Naive B cell (primary cell): ENCODE measurements around the gene SYNE2. TPM values are rescaled to one million over a fixed set of nuclear protein-coding genes. Genes with fewer than 3 reads are reported as not detected.

ENCODE experiments used
- ATAC-seq, 2 donors: fragments of 150-1000 bp; cut with Tn5 transposase; 2 replicates each; pipeline ENCODE4 v1.10.0; 2021; ENCODE audit warnings: low read depth in 2 of 2, mild to moderate bottlenecking in 2 of 2, moderate library complexity in 2 of 2
- DNase-seq: peaks from one replicate; pipeline ENCODE4 v3.0.0; 2022
- H3K27ac Mint-ChIP-seq, 6 donors: one replicate each; pipeline ENCODE4 v1.8.0; 2020 to 2022; ENCODE audit warnings: mild to moderate bottlenecking in 6 of 6, mixed read lengths in 6 of 6, moderate library complexity in 5 of 6, inconsistent platforms in 2 of 6
- H3K27me3 Mint-ChIP-seq, 3 donors: one replicate each; pipeline ENCODE4 v1.8.0; 2021 to 2022; ENCODE audit warnings: mixed read lengths in 3 of 3, mild to moderate bottlenecking in 1 of 3
- H3K36me3 Mint-ChIP-seq, 2 donors: one replicate each; pipeline ENCODE4 v1.8.0; 2020 to 2022; ENCODE audit warnings: mixed read lengths in 2 of 2, inconsistent platforms in 1 of 2, mild to moderate bottlenecking in 1 of 2
- H3K4me1 Mint-ChIP-seq, 3 donors: one replicate each; pipeline ENCODE4 v1.8.0; 2020 to 2022; ENCODE audit warnings: mixed read lengths in 3 of 3, inconsistent platforms in 1 of 3, mild to moderate bottlenecking in 1 of 3, moderate library complexity in 1 of 3
- H3K4me3 Mint-ChIP-seq, 8 donors: one replicate each; pipeline ENCODE4 v1.8.0; 2020 to 2022; ENCODE audit warnings: mild to moderate bottlenecking in 8 of 8, mixed read lengths in 8 of 8, moderate library complexity in 8 of 8, inconsistent platforms in 2 of 8
- H3K9me3 Mint-ChIP-seq, 7 donors: one replicate each; pipeline ENCODE4 v1.8.0; 2020 to 2022; ENCODE audit warnings: mixed read lengths in 7 of 7, mild to moderate bottlenecking in 5 of 7, inconsistent platforms in 2 of 7, moderate library complexity in 1 of 7
- polyA plus RNA-seq, 6 donors: library from polyadenylated mRNA; unstranded; fragments of 300-500 nt; fragmentation: Illumina TruSeq; gene quantifications; one replicate each; pipeline ENCODE4 v1.2.3, GENCODE V29; 2021; ENCODE audit warnings: low read depth in 6 of 6

The SYNE2 gene
- polyA plus RNA-seq, 6 donors from 2014 or later, result 12.0 to 24.8 (median 19.0) TPM

DNA sequence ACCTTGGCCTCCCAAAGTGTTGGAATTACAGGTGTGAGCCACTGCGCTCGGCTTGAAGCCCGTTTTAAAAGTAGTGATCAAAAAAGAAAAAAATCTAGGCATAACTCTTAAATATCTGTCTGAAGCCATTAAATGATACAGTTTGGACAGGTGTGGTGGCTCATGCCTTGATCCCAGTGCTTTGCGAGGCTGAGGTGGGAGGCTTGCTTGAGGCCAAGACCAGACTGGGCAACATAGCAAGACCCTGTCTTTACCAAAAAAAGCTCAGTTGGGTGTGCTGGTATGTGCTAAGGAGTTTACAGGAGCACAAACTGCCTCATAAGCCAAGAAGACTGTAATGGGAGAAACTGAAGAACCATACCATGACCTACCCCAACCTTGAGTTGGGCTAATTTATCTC lies 26.0 kb downstream of the SYNE2 start:
- H3K27ac Mint-ChIP-seq, result no peak overlapping the region
- H3K4me3 Mint-ChIP-seq, result no peak overlapping the region
- peaks cover 16 to 29% (median 18%) of the 10 kb centered on the region in 3 donors for H3K4me1 Mint-ChIP-seq
- DNase-seq (no peak), ATAC-seq (no peak)
- H3K36me3 Mint-ChIP-seq, result no peaks in the 10 kb centered on the region
- no peaks in the 10 kb centered on the region for H3K9me3 Mint-ChIP-seq
- H3K27me3 Mint-ChIP-seq, result no peaks in the 10 kb centered on the region

DNA sequence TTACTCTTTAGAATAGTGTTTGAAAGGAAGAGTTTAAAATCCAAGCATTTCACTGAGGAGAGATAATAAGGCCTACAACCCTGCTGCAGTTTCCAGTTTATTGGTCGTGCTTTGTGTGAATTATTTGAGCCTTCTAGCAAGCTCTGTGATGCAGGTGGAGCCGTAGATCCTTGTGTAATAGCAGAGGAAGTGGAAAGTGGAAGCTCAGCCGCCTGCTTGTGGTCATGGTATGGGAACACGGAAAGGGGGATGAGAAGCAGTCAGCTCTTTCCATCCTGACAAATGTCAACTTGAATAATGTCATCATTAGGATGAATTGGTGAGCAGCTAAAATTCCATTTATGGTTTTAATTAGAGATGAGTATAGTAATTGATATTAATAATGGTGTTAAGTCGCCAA lies 29.1 kb downstream of the SYNE2 start:
- Mint-ChIP-seq H3K9me3 (no peaks in the 10 kb centered on the region), H3K4me3 (no peak overlapping the region), H3K27me3 (no peaks in the 10 kb centered on the region), H3K4me1 (peaks cover 9 to 19% (median 10%) of the 10 kb centered on the region in 3 donors), H3K36me3 (no peaks in the 10 kb centered on the region), H3K27ac (peak overlapping the region in 1 of 6 donors; percentile 6)
- DNase-seq (no peak), ATAC-seq (no peak)

DNA sequence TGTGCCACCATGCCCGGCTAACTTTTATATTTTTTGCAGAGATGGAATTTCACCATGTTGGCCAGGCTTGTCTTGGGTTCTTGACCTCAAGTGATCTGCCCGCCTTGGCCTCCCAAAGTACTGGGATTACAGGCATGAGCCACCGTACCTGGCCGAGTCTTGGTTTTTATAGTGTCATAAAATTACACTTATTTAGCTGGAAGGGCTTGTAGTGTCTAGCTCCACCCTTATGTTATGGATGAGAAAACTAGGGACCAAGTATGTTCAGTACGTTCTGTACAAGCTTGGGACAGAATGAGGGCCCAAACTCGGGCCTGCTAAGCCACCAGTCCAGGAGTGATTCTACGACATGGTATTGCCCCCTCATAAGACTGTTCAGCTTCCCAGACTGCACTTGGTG lies 35.1 kb downstream of the SYNE2 start:
- Mint-ChIP-seq H3K36me3 (no peaks in the 10 kb centered on the region), H3K4me1 (peaks cover 0 to 5% (median 0%) of the 10 kb centered on the region in 3 donors), H3K9me3 (no peaks in the 10 kb centered on the region), H3K27me3 (no peaks in the 10 kb centered on the region), H3K4me3 (no peak overlapping the region), H3K27ac (no peak overlapping the region)
- DNase-seq, result no peak
- ATAC-seq, result no peak

DNA sequence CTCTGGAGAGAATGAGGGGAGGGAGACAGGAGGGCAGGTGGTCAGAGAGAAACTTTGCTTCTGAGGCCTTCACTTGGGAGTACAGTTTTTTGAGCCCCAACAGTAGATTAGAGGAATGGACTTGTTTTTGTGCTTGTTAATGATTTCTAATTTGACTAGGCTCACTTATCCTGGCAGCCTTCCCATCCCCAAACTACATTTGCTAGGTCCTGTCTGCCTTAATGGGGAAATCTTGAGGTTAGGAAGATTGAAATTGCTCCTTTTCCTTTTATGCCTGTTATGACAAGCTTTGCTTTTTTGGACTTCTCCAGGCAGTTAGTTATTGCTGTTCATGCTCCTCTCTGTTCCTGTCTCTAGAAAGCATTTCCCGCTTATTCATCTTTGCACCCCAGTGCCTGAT lies 37.7 kb downstream of the SYNE2 start:
- no peaks in the 10 kb centered on the region for H3K9me3 Mint-ChIP-seq
- no peaks in the 10 kb centered on the region for H3K36me3 Mint-ChIP-seq
- H3K4me1 Mint-ChIP-seq, result peaks cover 0 to 5% (median 0%) of the 10 kb centered on the region in 3 donors
- peak overlapping the region in 2 of 6 donors; percentile 15 to 41 for H3K27ac Mint-ChIP-seq
- ATAC-seq, result no peak
- DNase-seq, result no peak
- no peaks in the 10 kb centered on the region for H3K27me3 Mint-ChIP-seq
- H3K4me3 Mint-ChIP-seq, result no peak overlapping the region

DNA sequence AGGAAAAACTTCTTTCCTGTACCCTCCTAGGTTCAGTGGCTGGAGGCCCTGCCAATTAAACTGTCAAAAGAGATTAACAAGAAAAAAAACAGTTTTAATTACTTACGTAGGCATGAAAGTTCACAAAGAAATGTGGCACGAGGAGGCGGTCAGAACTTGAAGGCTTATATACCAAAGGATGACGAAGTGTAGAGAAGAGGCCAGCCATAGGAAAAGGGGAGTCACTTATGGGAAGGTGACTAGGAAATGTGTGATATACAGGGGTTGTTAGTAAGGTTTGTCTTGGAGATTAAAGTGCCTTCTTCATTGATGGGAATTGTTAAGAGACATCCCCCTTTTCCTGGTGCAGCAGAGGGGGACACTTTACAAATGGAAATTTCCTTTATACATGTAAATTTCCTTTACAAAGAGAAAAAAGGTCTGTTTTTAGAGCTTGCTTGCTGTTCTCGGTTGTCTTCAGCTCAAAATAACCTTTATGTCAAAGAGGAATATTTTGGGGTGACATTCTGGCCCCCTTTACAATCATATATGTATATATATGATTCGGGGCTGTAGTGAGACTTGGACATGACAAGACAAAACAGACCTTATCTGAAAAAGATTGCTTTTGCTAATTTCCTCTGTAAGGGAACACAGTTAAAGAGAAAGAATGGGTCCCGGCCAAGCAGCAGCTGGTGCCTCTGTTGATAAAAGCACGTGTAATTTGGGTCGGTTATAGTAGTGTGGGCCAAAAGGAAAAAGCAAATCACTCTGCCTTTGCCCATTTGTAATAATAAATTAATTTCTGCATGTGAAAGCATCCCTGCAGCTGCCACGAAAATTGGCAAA lies 38.6 kb downstream of the SYNE2 start:
- DNase-seq (no peak), ATAC-seq (no peak)
- Mint-ChIP-seq H3K27ac (peak overlapping the region in 1 of 6 donors; percentile 40), H3K4me3 (no peak overlapping the region), H3K36me3 (no peaks in the 10 kb centered on the region), H3K27me3 (no peaks in the 10 kb centered on the region), H3K9me3 (no peaks in the 10 kb centered on the region), H3K4me1 (no peaks in the 10 kb centered on the region)

DNA sequence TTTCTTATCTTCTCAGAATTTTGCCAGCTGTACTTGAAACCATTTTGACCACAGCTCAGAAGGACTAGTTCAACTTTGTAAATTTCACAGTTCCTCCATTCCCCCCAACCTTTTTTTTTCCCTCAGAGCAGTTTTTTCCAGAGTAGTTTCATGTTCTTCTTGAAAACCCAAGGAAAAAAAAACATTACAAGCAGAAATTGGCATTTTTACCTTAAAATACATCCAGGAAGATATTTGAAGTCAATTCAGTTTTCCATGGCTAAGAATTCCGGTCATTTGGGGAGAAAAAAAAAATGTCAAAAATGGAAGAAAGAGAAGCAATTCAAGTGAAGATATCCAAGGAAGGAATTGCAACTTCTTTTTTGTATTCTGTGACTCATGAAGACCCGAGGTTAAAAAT lies 39.5 kb downstream of the SYNE2 start:
- H3K4me1 Mint-ChIP-seq, result no peaks in the 10 kb centered on the region
- H3K27me3 Mint-ChIP-seq, result no peaks in the 10 kb centered on the region
- H3K27ac Mint-ChIP-seq, result no peak overlapping the region
- DNase-seq, result no peak
- H3K4me3 Mint-ChIP-seq, result no peak overlapping the region
- no peak for ATAC-seq
- H3K9me3 Mint-ChIP-seq, result no peaks in the 10 kb centered on the region
- no peaks in the 10 kb centered on the region for H3K36me3 Mint-ChIP-seq

DNA sequence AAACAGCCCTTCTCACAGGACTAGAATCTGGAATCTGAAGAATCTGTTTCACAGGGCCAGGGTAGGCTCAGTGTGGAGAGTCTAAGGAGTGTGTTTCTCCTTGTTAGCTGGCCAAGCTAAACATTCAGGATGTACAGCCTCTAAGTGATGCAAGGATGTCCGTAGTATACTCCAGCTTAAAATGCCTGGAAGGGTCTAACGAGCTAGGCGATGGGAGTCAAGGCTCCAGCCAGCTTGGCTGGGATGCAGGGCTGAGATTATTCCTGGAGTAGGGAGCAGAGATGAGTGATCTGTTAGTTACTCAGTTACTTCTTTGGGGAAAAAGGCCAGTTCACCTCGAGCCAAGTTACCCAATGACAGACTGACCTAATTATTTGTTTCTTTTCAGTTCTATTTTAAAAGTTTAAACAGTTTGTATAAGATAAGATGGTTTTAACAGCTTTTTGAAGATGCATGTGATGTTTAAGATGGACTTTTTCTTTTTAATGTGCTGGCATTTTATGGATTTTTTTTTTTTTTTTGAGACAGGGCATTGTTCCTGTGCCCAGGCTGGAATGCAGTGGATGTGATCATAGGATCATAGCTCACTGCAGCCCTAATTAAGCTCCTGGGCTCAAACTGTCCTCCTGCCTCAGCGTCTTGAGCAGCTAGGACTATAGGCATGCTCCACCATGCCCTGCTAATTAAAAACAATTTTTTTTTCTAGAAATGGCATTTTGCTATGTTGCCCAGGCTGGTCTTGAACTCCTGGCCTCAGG lies 41.1 kb downstream of the SYNE2 start:
- H3K27me3 Mint-ChIP-seq, result no peaks in the 10 kb centered on the region
- H3K4me3 Mint-ChIP-seq, result no peak overlapping the region

DNA sequence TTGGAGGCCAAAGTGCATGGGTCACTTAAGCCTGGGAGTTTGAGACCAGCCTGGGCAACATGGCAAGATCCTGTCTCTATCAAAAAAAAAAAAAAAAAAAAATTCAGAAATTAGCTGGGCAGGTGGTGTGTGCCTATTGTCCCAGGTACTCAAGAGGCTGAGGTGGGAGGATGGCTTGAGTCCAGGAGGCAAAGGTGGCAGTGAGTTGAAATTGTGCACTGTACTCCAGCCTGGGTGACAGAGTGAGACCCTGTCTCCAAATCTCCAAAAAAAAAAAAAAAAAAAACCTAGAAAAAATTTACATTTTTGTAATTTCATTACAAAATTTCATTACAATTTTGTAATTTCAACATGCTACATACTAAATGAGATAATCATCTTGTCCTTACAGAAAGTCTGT lies 42.7 kb downstream of the SYNE2 start:
- Mint-ChIP-seq H3K36me3 (no peaks in the 10 kb centered on the region), H3K4me1 (peaks cover 8 to 11% (median 8%) of the 10 kb centered on the region in 3 donors), H3K4me3 (no peak overlapping the region), H3K27ac (no peak overlapping the region), H3K9me3 (no peaks in the 10 kb centered on the region), H3K27me3 (no peaks in the 10 kb centered on the region)
- ATAC-seq, result no peak
- no peak for DNase-seq

More for the DNA sequence above, 41.1 kb downstream of the SYNE2 start:
- H3K27ac Mint-ChIP-seq, result peak overlapping the region in 1 of 6 donors; percentile 40
- H3K9me3 Mint-ChIP-seq, result no peaks in the 10 kb centered on the region
- DNase-seq, result no peak
- peaks cover 0 to 5% (median 0%) of the 10 kb centered on the region in 3 donors for H3K4me1 Mint-ChIP-seq
- no peak for ATAC-seq
- H3K36me3 Mint-ChIP-seq, result no peaks in the 10 kb centered on the region

DNA sequence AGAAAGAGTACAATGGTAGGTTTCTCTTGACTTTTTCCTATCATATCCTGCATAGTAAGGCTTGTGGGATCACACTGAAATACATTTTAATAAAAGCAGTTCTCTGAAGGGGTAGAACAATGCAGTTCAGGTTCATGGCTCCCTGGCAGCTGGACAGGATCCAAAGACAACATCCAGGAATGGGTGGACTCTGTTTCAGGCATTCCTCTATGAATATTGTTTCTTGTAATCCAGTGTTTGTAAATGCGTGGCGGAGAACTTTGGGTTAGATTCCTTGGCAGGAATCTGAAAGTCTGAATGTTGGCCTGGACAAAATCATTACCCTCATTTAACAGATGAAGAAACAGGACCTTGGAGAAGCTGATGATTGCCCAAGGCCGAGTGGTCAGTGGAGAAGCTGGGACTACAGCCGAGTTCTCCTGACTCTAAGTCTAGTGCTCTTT lies 43.5 kb downstream of the SYNE2 start:
- H3K27me3 Mint-ChIP-seq, result no peaks in the 10 kb centered on the region
- no peak for DNase-seq
- H3K9me3 Mint-ChIP-seq, result no peaks in the 10 kb centered on the region
- no peaks in the 10 kb centered on the region for H3K36me3 Mint-ChIP-seq
- no peak for ATAC-seq
- H3K4me1 Mint-ChIP-seq, result peaks cover 10 to 16% (median 13%) of the 10 kb centered on the region in 3 donors
- peak overlapping the region in 1 of 6 donors; percentile 18 for H3K27ac Mint-ChIP-seq
- no peak overlapping the region for H3K4me3 Mint-ChIP-seq

DNA sequence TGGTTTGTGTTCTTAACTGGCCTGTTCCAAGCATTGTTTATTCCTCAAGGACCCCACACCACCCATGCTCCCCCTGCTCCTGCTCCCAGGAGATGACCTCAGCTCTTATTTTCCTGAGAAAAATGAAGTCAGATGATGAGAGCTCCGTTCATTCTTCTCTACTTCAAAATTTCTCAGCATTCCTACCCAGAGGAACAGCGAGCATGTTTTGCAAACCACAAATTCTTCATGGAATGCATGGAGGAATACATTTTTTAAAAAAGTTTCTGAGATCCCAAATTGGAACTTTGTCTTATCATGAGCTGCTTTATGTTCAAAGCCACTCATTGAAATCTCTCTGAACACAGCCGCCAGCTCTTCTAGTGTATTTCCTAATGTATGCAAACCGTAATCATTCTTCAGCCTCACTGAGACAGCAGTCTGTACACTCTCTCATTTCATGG lies 44.9 kb downstream of the SYNE2 start:
- Mint-ChIP-seq H3K27ac (no peak overlapping the region), H3K4me3 (no peak overlapping the region)

DNA sequence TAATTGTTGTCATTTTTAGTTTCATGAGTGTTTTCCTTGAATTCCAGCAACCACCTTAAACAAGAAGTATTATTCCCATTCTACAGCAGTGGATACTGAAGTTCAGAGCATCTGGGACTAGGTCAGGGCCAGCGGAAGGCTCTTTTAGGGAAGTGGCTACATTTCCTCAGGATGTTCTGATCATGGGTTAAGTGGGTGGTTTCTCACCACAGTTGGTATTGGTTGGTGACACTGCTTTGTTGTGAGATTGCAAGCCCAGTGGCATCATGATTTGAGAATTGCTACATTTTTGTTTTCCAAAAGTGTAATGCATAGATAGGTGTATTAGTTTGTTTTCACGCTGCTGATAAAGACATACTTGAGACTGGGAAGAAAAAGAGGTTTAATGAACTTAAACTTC lies 47.1 kb downstream of the SYNE2 start:
- Mint-ChIP-seq H3K27ac (peak overlapping the region in 4 of 6 donors; percentile 6 to 71 (median 32)), H3K4me3 (no peak overlapping the region), H3K9me3 (peaks cover 0 to 1% (median 0%) of the 10 kb centered on the region in 7 donors), H3K36me3 (no peaks in the 10 kb centered on the region), H3K4me1 (peaks cover 10 to 24% (median 20%) of the 10 kb centered on the region in 3 donors), H3K27me3 (no peaks in the 10 kb centered on the region)
- DNase-seq (no peak), ATAC-seq (peak; percentile 53 to 61)

More for the DNA sequence above, 44.9 kb downstream of the SYNE2 start:
- Mint-ChIP-seq H3K4me1 (peaks cover 10 to 20% (median 20%) of the 10 kb centered on the region in 3 donors), H3K9me3 (peaks cover 0 to 1% (median 0%) of the 10 kb centered on the region in 7 donors), H3K36me3 (no peaks in the 10 kb centered on the region), H3K27me3 (no peaks in the 10 kb centered on the region)
- ATAC-seq (no peak), DNase-seq (no peak)

DNA sequence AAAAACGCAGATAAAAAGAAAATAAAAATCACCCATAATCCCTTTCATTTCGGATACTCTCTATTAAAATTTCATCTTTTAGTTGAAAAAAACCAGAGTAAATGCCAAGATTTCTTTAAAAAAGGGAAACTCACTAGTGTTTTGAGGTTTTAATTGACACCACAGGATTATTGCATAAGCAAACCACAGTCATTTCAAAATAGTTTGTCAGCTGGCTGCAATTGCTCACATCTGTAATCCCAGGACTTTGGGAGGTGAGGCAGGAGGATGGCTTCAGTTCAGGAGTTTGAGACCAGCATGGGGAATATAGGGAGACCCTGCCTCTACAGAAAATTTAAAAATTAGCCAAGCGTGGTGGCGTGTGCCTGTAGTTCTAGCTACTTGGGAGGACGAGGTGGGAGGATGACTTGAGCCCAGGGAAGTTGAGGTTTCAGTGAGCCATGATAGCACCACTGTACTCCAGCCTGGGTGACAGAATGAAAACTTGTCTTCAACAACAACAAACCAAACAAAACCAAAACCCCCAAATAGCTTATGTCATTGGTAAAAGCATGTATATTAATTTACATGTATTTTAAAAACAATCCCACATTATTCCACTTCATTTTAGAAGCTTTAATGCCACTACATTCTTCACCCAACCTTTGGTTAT lies 48.8 kb downstream of the SYNE2 start:
- H3K27me3 Mint-ChIP-seq, result no peaks in the 10 kb centered on the region
- ATAC-seq (no peak), DNase-seq (no peak)
- no peak overlapping the region for H3K4me3 Mint-ChIP-seq
- H3K27ac Mint-ChIP-seq, result peak overlapping the region in 2 of 6 donors; percentile 16 to 20
- H3K4me1 Mint-ChIP-seq, result peaks cover 10 to 24% (median 20%) of the 10 kb centered on the region in 3 donors
- H3K9me3 Mint-ChIP-seq, result peaks cover 0 to 1% (median 0%) of the 10 kb centered on the region in 7 donors
- H3K36me3 Mint-ChIP-seq, result no peaks in the 10 kb centered on the region

DNA sequence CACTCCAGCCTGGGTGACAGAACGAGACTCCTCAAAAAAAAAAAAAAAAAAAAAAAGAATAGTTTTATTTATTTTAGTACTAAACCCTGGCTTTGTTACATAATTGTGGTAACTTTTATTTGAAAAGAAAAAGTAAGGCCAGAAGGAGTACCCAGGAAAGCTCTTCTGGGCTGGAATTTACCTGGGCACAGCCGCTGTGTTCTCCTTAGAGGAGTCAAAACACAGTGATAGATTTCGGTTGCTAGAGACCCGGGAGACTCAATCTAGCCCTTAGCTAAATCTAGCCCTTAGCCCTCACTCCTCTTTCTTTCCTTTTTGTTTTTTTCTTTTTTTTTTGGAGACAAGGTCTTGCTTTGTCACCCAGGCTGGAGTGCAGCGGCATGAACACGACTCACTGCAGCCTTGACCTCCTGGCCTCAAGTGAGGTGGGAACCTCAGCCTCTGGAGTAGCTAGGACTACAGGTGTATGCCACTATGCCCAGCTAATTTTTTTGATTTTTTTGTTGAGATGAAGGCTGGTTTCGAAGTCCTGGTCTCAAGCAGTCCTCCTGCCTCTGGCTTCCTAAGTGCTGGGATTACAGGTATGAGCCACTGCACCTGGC lies 49.7 kb downstream of the SYNE2 start:
- no peak for ATAC-seq
- Mint-ChIP-seq H3K27ac (no peak overlapping the region), H3K9me3 (peaks cover 0 to 1% (median 0%) of the 10 kb centered on the region in 7 donors), H3K4me3 (no peak overlapping the region), H3K4me1 (peaks cover 10 to 24% (median 20%) of the 10 kb centered on the region in 3 donors), H3K27me3 (no peaks in the 10 kb centered on the region), H3K36me3 (no peaks in the 10 kb centered on the region)
- no peak for DNase-seq
